Right atrium auricular region (tissue), 2 donors: ENCODE results near the gene PI4K2B. TPM values are rescaled to one million over a fixed set of nuclear protein-coding genes. Genes with fewer than 3 reads are reported as not detected.

Experiments used
- DNase-seq: peaks from one replicate; pipeline ENCODE4 v3.0.0-alpha.2; 2019; ENCODE audit warnings: low spot score
- H3K27ac ChIP-seq, 2 donors: fragments of 200-600 bp; sonication (generic); 1 replicate in 1 of 2; 2 replicates in 1 of 2; pipeline ENCODE4 v1.5.1; 2016 to 2019
- H3K27me3 ChIP-seq, 2 donors: fragments of 200-600 bp; sonication (generic); one replicate each; pipeline versions ENCODE4 v1.5.1 to v1.6.0; 2017 to 2019
- H3K36me3 ChIP-seq: fragments of 200-600 bp; sonication (generic); one replicate; pipeline ENCODE4 v1.5.1; 2016
- H3K4me1 ChIP-seq, 2 donors: fragments of 200-600 bp; sonication (generic); one replicate each; pipeline versions ENCODE4 v1.5.1 to v1.6.0; 2017 to 2019
- H3K4me3 ChIP-seq, 2 donors: fragments of 200-600 bp; sonication (generic); 1 replicate in 1 of 2; 2 replicates in 1 of 2; pipeline ENCODE4 v1.5.1; 2017 to 2019; ENCODE audit warnings: mild to moderate bottlenecking in 1 of 2, moderate library complexity in 1 of 2
- H3K9me3 ChIP-seq, 2 donors: fragments of 200-600 bp; sonication (generic); one replicate each; pipeline ENCODE4 v1.5.1; 2019
- total RNA-seq, 2 donors: library from RNA; depleted of rRNA; stranded (reverse); fragments of >200 nt; gene quantifications; one replicate each; pipeline ENCODE4 v1.1.0, GENCODE V29; 2016
- TF ChIP-seq, protein P1 (sequence below), 2 donors: fragments of 200-600 bp; sonication (generic); IDR thresholded peaks; one replicate each; pipeline ENCODE4 v1.5.1; 2019; ENCODE audit warnings: antibody characterized with exemption in 2 of 2

Gene PI4K2B
- total RNA-seq, 2 donors from 2014 or later: 2.7 to 5.0 TPM

DNA sequence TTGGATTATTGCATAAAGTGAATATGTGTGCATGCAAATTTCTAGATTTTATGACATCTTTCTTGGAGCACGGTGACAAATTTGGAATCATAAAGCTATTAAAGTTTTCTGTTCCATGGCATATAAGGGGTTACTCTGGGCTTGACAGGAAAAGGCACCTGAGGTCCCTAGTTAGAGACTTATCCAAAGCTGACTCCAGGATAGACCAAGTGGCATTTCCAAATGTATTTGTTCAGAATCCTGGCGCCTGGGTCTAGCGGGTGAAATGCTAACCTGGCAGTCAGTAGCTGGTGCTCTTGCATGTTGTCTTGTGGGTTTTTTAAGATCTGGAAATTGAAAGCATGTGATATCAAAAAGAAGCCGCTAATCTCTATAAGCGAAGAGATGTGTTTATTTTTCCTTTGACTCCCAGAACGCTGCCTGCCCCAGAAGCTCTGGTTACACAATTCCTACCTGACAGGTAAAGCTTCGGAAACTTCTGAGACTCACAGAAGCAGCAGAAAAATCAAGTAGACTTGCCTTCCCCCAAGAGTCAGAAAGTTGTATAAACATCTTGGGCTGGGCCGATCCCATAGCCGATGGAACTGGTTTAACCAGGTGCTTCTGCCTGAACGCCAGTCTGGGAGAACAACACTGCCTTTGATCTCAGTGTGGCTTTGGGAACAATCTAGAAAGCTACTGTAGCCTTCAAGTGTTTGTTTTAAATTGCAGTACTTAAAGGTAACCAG is 65.8 kb downstream of the PI4K2B start:
- no peak overlapping the region for H3K4me3 ChIP-seq
- H3K27ac ChIP-seq: no peak overlapping the region
- DNase-seq: no peak
- TF ChIP-seq, protein P1, sequence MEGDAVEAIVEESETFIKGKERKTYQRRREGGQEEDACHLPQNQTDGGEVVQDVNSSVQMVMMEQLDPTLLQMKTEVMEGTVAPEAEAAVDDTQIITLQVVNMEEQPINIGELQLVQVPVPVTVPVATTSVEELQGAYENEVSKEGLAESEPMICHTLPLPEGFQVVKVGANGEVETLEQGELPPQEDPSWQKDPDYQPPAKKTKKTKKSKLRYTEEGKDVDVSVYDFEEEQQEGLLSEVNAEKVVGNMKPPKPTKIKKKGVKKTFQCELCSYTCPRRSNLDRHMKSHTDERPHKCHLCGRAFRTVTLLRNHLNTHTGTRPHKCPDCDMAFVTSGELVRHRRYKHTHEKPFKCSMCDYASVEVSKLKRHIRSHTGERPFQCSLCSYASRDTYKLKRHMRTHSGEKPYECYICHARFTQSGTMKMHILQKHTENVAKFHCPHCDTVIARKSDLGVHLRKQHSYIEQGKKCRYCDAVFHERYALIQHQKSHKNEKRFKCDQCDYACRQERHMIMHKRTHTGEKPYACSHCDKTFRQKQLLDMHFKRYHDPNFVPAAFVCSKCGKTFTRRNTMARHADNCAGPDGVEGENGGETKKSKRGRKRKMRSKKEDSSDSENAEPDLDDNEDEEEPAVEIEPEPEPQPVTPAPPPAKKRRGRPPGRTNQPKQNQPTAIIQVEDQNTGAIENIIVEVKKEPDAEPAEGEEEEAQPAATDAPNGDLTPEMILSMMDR (IDR thresholded peaks at IDR 0.05): no peak
- H3K4me1 ChIP-seq: no peaks in the 10 kb centered on the region
- H3K27me3 ChIP-seq: no peaks in the 10 kb centered on the region
- H3K9me3 ChIP-seq: no peaks in the 10 kb centered on the region
- H3K36me3 ChIP-seq: no peaks in the 10 kb centered on the region

DNA sequence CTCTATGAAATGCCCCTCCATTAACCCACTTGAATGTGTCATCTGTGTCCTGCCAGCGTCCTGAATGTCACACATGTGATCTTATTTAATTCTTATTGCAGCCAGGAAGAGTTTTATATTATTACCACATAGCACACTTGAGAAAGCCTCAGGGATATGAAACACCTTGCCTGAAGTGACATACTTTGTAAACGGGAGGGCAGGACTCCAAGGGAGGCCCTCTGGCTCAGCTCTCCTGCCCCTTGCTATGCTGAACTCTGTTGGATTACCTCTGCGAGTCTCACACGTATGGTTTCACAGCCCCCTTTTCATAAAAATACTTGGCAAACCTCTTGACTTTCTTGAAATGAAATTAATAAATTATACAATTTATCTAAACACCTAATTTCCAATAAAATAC is 67.6 kb downstream of the PI4K2B start:
- DNase-seq: no peak
- no peak overlapping the region for H3K27ac ChIP-seq
- TF ChIP-seq, protein P1 (IDR thresholded peaks at IDR 0.05): no peak
- no peaks in the 10 kb centered on the region for H3K4me1 ChIP-seq
- H3K9me3 ChIP-seq: no peaks in the 10 kb centered on the region
- no peaks in the 10 kb centered on the region for H3K27me3 ChIP-seq
- H3K36me3 ChIP-seq: no peaks in the 10 kb centered on the region
- no peak overlapping the region for H3K4me3 ChIP-seq

DNA sequence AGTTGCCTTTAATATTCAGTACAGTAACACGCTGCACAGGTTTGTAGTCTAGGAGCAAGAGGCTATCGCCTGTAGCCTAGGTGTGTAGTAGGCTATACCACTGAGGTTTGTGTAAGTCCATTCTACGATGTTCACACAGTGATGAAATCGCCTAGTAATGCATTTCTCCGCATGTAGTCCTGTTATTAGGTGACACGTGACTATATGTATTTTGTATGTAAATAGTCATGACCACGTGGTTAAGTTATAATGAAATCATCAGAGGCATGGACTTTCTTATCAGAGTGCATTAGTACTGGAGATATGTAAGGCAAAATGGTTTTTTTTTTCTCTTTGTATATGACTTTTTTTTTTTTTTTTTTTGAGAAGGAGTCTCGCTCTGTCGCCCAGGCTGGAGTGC is 68.8 kb downstream of the PI4K2B start:
- Histone ChIP-seq H3K27me3 (no peaks in the 10 kb centered on the region), H3K4me3 (no peak overlapping the region), H3K27ac (no peak overlapping the region), H3K36me3 (no peaks in the 10 kb centered on the region), H3K4me1 (no peaks in the 10 kb centered on the region), H3K9me3 (no peaks in the 10 kb centered on the region)
- DNase-seq: no peak
- TF ChIP-seq, protein P1 (IDR thresholded peaks at IDR 0.05): no peak

DNA sequence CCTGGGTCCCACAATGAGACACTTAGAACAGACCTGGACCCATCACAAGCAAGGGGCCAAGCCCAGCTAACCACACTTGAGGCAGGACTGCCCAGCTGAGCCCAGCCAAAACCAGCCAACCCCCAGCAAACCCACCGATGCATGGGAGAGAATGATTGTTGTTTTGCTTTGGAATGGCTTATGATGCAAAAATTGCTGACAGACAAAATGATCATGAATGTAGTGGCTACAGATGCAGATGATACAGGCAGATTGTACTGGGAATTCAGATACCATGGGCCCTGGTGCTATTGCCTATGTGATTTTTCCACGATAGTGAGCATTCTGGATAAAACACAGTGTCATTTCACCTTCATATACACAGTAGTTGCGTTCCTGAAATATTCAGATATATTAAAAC is 69.7 kb downstream of the PI4K2B start:
- Histone ChIP-seq H3K4me1 (no peaks in the 10 kb centered on the region), H3K27me3 (no peaks in the 10 kb centered on the region), H3K4me3 (no peak overlapping the region), H3K27ac (no peak overlapping the region), H3K36me3 (no peaks in the 10 kb centered on the region), H3K9me3 (no peaks in the 10 kb centered on the region)
- no peak for DNase-seq
- TF ChIP-seq, protein P1 (IDR thresholded peaks at IDR 0.05): no peak

DNA sequence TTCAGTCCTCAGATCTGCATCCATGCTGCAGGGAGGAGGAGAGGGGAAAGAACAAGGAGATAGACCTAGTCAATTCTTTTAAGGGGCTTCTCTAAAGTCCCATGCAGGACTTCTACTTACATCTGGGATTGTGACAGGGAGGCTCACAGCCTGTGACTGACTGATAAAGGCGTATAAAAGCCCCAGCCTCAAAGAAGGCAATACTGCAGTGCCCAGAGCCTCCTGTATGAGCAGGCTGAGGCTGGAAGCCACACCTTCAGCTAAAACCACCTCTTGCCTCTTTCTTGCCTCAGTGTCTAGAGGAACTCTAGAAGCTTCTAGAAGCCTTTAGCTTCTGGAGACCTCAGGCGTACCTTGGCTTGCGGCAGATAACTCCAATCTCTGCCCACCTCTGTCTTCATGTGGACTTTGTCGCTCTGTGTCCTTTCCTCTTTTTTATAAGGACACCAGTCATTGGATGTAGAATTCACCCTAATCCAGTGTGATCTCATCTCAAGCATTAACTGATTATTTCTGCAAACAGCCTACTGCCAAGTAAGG is 72.8 kb downstream of the PI4K2B start:
- Histone ChIP-seq H3K9me3 (no peaks in the 10 kb centered on the region), H3K4me3 (no peak overlapping the region), H3K4me1 (no peaks in the 10 kb centered on the region), H3K27ac (no peak overlapping the region), H3K36me3 (no peaks in the 10 kb centered on the region), H3K27me3 (no peaks in the 10 kb centered on the region)
- DNase-seq: no peak
- TF ChIP-seq, protein P1 (IDR thresholded peaks at IDR 0.05): no peak

DNA sequence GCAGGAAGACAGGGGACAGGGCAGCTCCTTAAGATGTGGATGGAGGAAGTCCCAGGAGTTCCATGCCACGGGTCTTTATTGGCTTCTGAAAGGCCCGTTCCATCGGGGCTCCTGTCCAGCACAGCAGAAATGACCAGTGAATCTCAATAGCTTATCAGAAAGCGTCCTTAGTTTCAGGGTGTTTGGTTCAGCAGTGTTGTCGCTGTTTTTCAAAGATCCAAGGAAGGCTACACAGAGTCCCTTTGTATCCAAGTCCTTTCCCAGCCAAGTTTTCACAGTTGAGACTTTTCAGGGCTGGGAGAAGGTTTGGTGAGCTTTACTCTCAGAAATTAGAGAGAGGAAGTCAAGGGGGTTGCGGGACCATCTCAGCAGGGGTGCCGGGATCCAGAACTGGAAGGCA is 73.8 kb downstream of the PI4K2B start:
- TF ChIP-seq, protein P1 (IDR thresholded peaks at IDR 0.05): no peak
- no peaks in the 10 kb centered on the region for H3K27me3 ChIP-seq
- no peaks in the 10 kb centered on the region for H3K36me3 ChIP-seq
- no peaks in the 10 kb centered on the region for H3K9me3 ChIP-seq
- H3K27ac ChIP-seq: no peak overlapping the region
- no peak overlapping the region for H3K4me3 ChIP-seq
- H3K4me1 ChIP-seq: peaks cover 0 to 6% of the 10 kb centered on the region in 2 donors
- no peak for DNase-seq
